OCI-LY3 (cell line): ENCODE results near the gene AKR1B15.
"Not testable (repeated sequence)": the region's sequence is repeated elsewhere in the genome, so short reads cannot be mapped to it uniquely, and the experiment has no call there.

Experiments
- H2AFZ ChIP-seq: fragments of 200-600, 300-600 bp; shearing (Covaris generic); 2 replicates; pipeline ENCODE4 v1.6.0; 2014; ENCODE audit warnings: antibody characterized with exemption, low read depth, low read length
- H3K27ac ChIP-seq: fragments of 200-600, 300-600 bp; sonication (generic); 2 replicates; pipeline ENCODE4 v1.5.1; 2014; ENCODE audit warnings: mild to moderate bottlenecking, low read length, moderate library complexity, mixed read lengths
- H3K27me3 ChIP-seq: fragments of 200-600, 300-600 bp; sonication (generic); 2 replicates; pipeline ENCODE4 v1.6.1; 2014; ENCODE audit warnings: low read depth, low read length, mixed read lengths
- H3K36me3 ChIP-seq: fragments of 200-600, 300-600 bp; sonication (generic); replicated peaks from 2 replicates; pipeline ENCODE3; 2014; ENCODE audit warnings: low read depth, low read length, mixed read lengths
- H3K4me1 ChIP-seq: fragments of 300-600, 200-600 bp; sonication (generic); 2 replicates; pipeline ENCODE4 v1.6.1; 2014; ENCODE audit warnings: low read length, mixed read lengths
- H3K4me2 ChIP-seq: fragments of 200-600, 300-600 bp; sonication (generic); 2 replicates; pipeline ENCODE4 v1.6.1; 2014; ENCODE audit warnings: low read length, mixed read lengths
- H3K4me3 ChIP-seq: fragments of 300-600, 200-600 bp; sonication (generic); 2 replicates; pipeline ENCODE4 v1.5.1; 2014; ENCODE audit warnings: antibody characterized with exemption, mild to moderate bottlenecking, low read length, moderate library complexity
- H3K79me2 ChIP-seq: fragments of 300-600, 200-600 bp; shearing (Covaris generic); 2 replicates; pipeline ENCODE4 v1.6.1; 2014; ENCODE audit warnings: mild to moderate bottlenecking, low read length, mixed read lengths
- H3K9ac ChIP-seq: fragments of 300-600, 200-600 bp; shearing (Covaris generic); 2 replicates; pipeline ENCODE4 v1.6.0; 2014; ENCODE audit warnings: mild to moderate bottlenecking, low read length, moderate library complexity
- H3K9me3 ChIP-seq: fragments of 200-600, 300-600 bp; shearing (Covaris generic); 2 replicates; pipeline ENCODE4 v1.6.1; 2014; ENCODE audit warnings: low read length, mixed read lengths; ENCODE audit not compliant: insufficient read depth
- H4K20me1 ChIP-seq: fragments of 200-600, 300-600 bp; sonication (generic); 2 replicates; pipeline ENCODE4 v1.6.1; 2016; ENCODE audit warnings: low read length, mixed read lengths; ENCODE audit not compliant: insufficient read depth
- EZH2phosphoT487 ChIP-seq: fragments of 200-600 bp; shearing (Covaris generic); IDR thresholded peaks from 2 replicates; pipeline ENCODE4 v1.6.1; 2018; ENCODE audit warnings: antibody characterized with exemption, mixed run types, low read depth
- TF ChIP-seq, protein P1 (sequence below): fragments of 200-600, 300-600 bp; sonication (generic); IDR thresholded peaks from 2 replicates; pipeline ENCODE4 v1.5.1; 2014; ENCODE audit warnings: antibody characterized with exemption, low read length, low read depth

Gene AKR1B15

DNA sequence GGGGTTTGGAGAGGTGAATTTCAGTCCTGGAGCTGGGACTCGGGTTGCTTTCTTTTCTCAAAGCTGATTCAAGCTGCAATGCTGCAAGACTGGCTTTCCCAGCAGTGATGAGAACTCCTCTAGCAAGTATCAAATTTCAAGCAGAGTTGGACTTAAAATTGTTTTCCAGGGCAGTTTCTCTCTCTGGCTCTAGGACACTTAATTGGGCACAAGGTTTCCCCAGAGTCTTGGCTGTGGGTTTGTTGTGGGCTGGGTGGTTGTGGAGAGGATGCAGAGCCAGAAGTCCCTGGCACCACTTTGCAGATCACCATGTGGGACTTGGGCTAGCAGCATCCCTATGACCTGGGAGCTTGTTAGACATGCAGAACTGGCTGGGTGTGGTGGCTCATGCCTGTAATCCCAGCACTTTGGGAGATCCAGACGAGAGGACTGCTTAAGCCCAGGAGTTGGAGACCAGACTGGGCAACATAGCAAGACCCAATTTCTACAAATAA, 16.8 kb downstream of the AKR1B15 start:
- H3K4me3 ChIP-seq, result no peak overlapping the region
- H3K79me2 ChIP-seq, result no peaks in the 10 kb centered on the region
- no peak overlapping the region for H2AFZ ChIP-seq
- no peaks in the 10 kb centered on the region for H3K9me3 ChIP-seq
- no peak overlapping the region for H3K27ac ChIP-seq
- H3K27me3 ChIP-seq, result peaks cover 4% of the 10 kb centered on the region
- H3K4me1 ChIP-seq, result no peaks in the 10 kb centered on the region
- no peak overlapping the region for H3K9ac ChIP-seq
- H4K20me1 ChIP-seq, result no peaks in the 10 kb centered on the region
- no peak overlapping the region for H3K4me2 ChIP-seq
- TF ChIP-seq, protein P1, sequence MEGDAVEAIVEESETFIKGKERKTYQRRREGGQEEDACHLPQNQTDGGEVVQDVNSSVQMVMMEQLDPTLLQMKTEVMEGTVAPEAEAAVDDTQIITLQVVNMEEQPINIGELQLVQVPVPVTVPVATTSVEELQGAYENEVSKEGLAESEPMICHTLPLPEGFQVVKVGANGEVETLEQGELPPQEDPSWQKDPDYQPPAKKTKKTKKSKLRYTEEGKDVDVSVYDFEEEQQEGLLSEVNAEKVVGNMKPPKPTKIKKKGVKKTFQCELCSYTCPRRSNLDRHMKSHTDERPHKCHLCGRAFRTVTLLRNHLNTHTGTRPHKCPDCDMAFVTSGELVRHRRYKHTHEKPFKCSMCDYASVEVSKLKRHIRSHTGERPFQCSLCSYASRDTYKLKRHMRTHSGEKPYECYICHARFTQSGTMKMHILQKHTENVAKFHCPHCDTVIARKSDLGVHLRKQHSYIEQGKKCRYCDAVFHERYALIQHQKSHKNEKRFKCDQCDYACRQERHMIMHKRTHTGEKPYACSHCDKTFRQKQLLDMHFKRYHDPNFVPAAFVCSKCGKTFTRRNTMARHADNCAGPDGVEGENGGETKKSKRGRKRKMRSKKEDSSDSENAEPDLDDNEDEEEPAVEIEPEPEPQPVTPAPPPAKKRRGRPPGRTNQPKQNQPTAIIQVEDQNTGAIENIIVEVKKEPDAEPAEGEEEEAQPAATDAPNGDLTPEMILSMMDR, result no peak
- TF ChIP-seq EZH2phosphoT487, result no peak
- H3K36me3 ChIP-seq, result no peaks in the 10 kb centered on the region

DNA sequence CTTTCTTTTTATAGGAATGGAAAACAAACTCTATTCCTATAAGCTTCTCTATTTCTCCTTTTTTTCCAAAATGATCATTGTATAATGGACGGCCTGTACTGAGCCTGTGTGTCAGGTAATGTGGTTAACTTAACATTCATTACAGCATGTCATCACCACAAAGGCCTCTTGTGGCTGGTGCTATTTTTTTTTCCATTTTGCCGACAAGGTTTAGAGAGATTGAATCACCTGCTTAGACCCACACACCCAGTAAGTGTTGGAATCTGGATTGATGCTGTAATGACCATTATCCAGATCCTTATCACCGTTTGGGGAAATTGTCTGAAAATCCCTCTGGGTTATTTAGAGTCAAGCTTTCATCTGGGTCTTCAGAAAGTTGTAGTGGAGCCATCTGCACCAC, 18.5 kb downstream of the AKR1B15 start:
- Histone ChIP-seq H3K4me1 (no peaks in the 10 kb centered on the region), H3K9me3 (no peaks in the 10 kb centered on the region)

DNA sequence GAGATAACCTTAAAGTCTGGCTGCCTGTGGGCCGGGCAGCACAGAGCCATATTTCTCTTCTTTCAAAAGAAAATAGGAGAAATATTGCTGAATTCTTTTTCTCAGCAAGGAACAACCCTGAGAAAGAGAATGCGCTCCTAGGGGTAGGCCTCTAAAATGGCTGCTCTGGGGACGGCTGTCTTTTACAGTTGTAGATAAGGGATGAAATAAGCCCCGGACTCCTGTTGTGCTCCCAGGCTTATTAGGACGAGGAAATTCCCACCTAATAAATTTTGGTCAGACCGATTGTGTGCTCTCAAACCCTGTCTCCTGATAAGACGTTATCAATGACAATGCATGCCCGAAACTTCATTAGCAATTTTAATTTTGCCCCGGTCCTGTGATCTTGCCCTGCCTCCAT, 21.1 kb downstream of the AKR1B15 start:
- not testable (repeated sequence) for H4K20me1 ChIP-seq, H3K27me3 ChIP-seq, H3K4me2 ChIP-seq, H3K27ac ChIP-seq, H3K9ac ChIP-seq, H2AFZ ChIP-seq, H3K9me3 ChIP-seq, H3K4me1 ChIP-seq, H3K79me2 ChIP-seq, H3K36me3 ChIP-seq, H3K4me3 ChIP-seq

More for the DNA sequence above, 18.5 kb downstream of the AKR1B15 start:
- no peak for TF ChIP-seq EZH2phosphoT487
- TF ChIP-seq, protein P1, result no peak
- Histone ChIP-seq H3K4me2 (no peak overlapping the region), H4K20me1 (no peaks in the 10 kb centered on the region), H3K9ac (no peak overlapping the region), H3K4me3 (no peak overlapping the region), H3K79me2 (no peaks in the 10 kb centered on the region), H3K27me3 (peaks cover 4% of the 10 kb centered on the region), H2AFZ (no peak overlapping the region), H3K36me3 (no peaks in the 10 kb centered on the region), H3K27ac (no peak overlapping the region)

DNA sequence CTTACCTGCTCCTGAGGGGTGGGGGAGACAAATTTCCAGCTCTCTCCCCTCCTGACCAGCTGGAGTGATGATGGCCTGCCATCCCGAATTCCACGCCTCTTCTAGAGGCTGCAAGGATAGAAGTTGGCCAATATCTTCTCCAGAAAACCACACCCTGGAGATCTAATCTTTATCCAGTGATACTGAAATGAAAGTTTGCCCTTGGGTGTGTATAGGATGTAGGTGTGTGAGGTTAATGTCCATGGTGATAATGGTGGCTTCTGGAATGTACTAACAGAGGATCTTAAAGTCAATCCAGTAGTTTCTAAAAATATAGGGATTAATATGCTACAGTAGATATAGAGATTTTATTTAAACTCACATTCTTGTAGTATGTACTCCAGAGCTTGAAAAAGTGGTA, 22.2 kb downstream of the AKR1B15 start:
- Histone ChIP-seq H3K36me3 (no peaks in the 10 kb centered on the region), H2AFZ (no peak overlapping the region), H4K20me1 (no peaks in the 10 kb centered on the region), H3K4me2 (no peak overlapping the region), H3K79me2 (no peaks in the 10 kb centered on the region), H3K27ac (no peak overlapping the region), H3K27me3 (peaks cover 10% of the 10 kb centered on the region), H3K9ac (no peak overlapping the region), H3K4me1 (no peaks in the 10 kb centered on the region), H3K9me3 (no peaks in the 10 kb centered on the region), H3K4me3 (no peak overlapping the region)
- TF ChIP-seq, protein P1, result no peak
- TF ChIP-seq EZH2phosphoT487, result no peak
